Measurements from ENCODE around the gene ADAMTS13.

ADAMTS13 gene

DNA sequence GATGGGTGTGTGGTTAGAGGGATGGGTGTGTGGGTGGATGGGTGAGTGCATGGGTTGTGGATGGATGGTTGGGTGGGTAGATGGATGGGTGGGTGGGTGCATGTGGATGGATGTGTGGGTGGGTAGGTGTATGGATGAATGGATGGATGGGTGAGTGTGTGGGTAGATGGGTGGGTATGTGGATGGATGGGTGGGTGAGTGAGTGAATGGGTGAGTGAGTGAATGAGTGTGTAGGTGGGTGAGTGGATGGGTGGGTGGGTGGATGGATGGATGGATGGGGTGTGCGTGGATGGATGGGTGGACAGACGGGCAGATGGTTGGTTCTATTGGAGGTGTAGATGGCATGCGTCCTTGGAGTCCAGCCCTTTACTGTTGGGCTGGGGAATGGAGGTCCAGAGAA, 28.8 kb upstream of the ADAMTS13 start:
- Histone ChIP-seq H3K9me3 (ENCODE audit: low read length) (no peaks in the 10 kb centered on the region), H3K79me2 (ENCODE audit: insufficient read depth, low read length) (no peaks in the 10 kb centered on the region)

DNA sequence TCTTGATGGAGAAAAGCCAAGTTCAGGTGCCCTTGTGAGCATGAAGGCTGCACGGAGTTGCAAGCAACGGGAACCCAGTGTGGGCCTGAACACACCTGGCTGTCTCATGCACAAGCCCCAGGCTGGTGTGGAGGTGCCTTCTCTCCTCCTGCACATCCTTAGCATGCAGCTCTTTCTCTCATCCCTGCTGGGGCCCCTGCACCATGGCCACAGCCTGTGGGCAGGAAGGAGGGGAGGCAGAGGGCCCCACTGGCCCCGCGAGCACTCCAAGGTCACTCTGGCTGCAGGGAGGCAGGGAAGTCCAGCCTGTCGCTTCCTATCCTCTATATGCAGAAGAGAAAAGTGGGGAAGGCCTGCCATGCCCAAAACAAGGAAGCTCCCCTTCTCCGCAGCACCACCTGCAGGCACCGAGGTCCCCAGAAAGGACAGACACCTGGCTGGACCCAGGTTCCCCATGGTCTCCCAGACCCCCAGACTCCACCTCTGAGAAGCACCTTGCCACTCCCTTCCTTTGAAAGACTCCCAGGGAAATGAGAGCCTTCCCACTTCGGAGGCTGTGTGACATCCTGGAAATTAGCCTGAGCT, 27.4 kb upstream of the ADAMTS13 start:
- TF ChIP-seq CTCF (IDR thresholded peaks at IDR 0.05; ENCODE audit: low read length) (no peak), EZH2 (IDR thresholded peaks at IDR 0.05; ENCODE audit: borderline replicate concordance, low read length) (no peak)
- no peak overlapping the region for H3K4me2 ChIP-seq (ENCODE audit: low read length)
- no peaks in the 10 kb centered on the region for H3K79me2 ChIP-seq (ENCODE audit: insufficient read depth, low read length)
- H3K36me3 ChIP-seq (ENCODE audit: insufficient read depth, low read length): no peaks in the 10 kb centered on the region; the same call in 1 of the 2 replicates
- H3K4me1 ChIP-seq (ENCODE audit: insufficient read depth, low read length, severe bottlenecking): no peaks in the 10 kb centered on the region
- H4K20me1 ChIP-seq (ENCODE audit: insufficient read depth, low read length): no peaks in the 10 kb centered on the region
- no peak overlapping the region for H3K9ac ChIP-seq (ENCODE audit: low read length)
- no peak overlapping the region for H2AFZ ChIP-seq (ENCODE audit: low read length)
- H3F3A ChIP-seq (ENCODE audit: insufficient read depth, low read length): no peaks in the 10 kb centered on the region
- no peak overlapping the region for H3K27ac ChIP-seq (ENCODE audit: low read depth, low read length, poor library complexity, severe bottlenecking)
- H3K4me3 ChIP-seq (ENCODE audit: low read depth, low read length, poor library complexity, severe bottlenecking): no peak overlapping the region
- no peaks in the 10 kb centered on the region for H3K9me2 ChIP-seq (ENCODE audit: low read depth, low read length)
- peaks cover 11% of the 10 kb centered on the region for H3K27me3 ChIP-seq (ENCODE audit: insufficient read depth, low read length)
- H3K9me3 ChIP-seq (ENCODE audit: low read length): no peaks in the 10 kb centered on the region

More for the DNA sequence above, 28.8 kb upstream of the ADAMTS13 start:
- H3K4me3 ChIP-seq (ENCODE audit: low read depth, low read length, poor library complexity, severe bottlenecking): no peak overlapping the region
- peaks cover 11% of the 10 kb centered on the region for H3K27me3 ChIP-seq (ENCODE audit: insufficient read depth, low read length)
- H3K4me1 ChIP-seq (ENCODE audit: insufficient read depth, low read length, severe bottlenecking): no peaks in the 10 kb centered on the region
- H2AFZ ChIP-seq (ENCODE audit: low read length): no peak overlapping the region
- no peak overlapping the region for H3K27ac ChIP-seq (ENCODE audit: low read depth, low read length, poor library complexity, severe bottlenecking)
- H3K36me3 ChIP-seq (ENCODE audit: insufficient read depth, low read length): no peaks in the 10 kb centered on the region; the same call in 1 of the 2 replicates
- H3K9me2 ChIP-seq (ENCODE audit: low read depth, low read length): no peaks in the 10 kb centered on the region
- H3K9ac ChIP-seq (ENCODE audit: low read length): no peak overlapping the region
- H3K4me2 ChIP-seq (ENCODE audit: low read length): no peak overlapping the region
- H4K20me1 ChIP-seq (ENCODE audit: insufficient read depth, low read length): no peaks in the 10 kb centered on the region
- no peaks in the 10 kb centered on the region for H3F3A ChIP-seq (ENCODE audit: insufficient read depth, low read length)
- TF ChIP-seq EZH2 (IDR thresholded peaks at IDR 0.05; ENCODE audit: borderline replicate concordance, low read length) (no peak), CTCF (IDR thresholded peaks at IDR 0.05; ENCODE audit: low read length) (no peak)

DNA sequence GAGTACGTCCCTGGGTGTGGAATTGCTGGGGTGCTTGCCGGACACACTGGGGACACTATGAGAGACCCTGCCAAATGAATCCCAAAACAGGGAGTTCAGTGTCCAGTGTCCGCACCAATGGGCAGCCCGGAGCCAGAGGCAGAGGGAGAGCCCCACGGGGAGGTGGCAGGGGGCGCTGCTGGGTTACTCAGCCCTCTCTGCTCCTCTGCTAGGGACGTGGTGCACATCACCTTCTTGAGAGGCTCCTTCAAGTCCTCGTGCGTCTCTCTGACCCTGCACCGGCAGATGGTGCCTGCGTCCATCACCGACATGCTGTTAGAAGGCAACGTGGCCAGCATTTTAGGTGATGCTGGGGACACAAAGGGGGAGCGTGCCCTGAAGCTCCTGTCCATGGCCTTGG, 25.2 kb upstream of the ADAMTS13 start:
- H3K4me3 ChIP-seq (ENCODE audit: low read depth, low read length, poor library complexity, severe bottlenecking): no peak overlapping the region
- no peaks in the 10 kb centered on the region for H3K4me1 ChIP-seq (ENCODE audit: insufficient read depth, low read length, severe bottlenecking)
- no peak overlapping the region for H3K4me2 ChIP-seq (ENCODE audit: low read length)
- H4K20me1 ChIP-seq (ENCODE audit: insufficient read depth, low read length): no peaks in the 10 kb centered on the region
- no peak overlapping the region for H2AFZ ChIP-seq (ENCODE audit: low read length)
- peak; percentile 39; the same call in 1 of the 2 replicates for TF ChIP-seq CTCF (IDR thresholded peaks at IDR 0.05; ENCODE audit: low read length)
- TF ChIP-seq EZH2 (IDR thresholded peaks at IDR 0.05; ENCODE audit: borderline replicate concordance, low read length): no peak
- peaks cover 5% of the 10 kb centered on the region for H3K27me3 ChIP-seq (ENCODE audit: insufficient read depth, low read length)
- no peaks in the 10 kb centered on the region for H3F3A ChIP-seq (ENCODE audit: insufficient read depth, low read length)
- no peak overlapping the region for H3K9ac ChIP-seq (ENCODE audit: low read length)
- H3K9me2 ChIP-seq (ENCODE audit: low read depth, low read length): no peaks in the 10 kb centered on the region
- H3K79me2 ChIP-seq (ENCODE audit: insufficient read depth, low read length): no peaks in the 10 kb centered on the region
- H3K9me3 ChIP-seq (ENCODE audit: low read length): no peaks in the 10 kb centered on the region
- H3K36me3 ChIP-seq (ENCODE audit: insufficient read depth, low read length): no peaks in the 10 kb centered on the region; the same call in 1 of the 2 replicates
- H3K27ac ChIP-seq (ENCODE audit: low read depth, low read length, poor library complexity, severe bottlenecking): no peak overlapping the region
